Hematopoietic multipotent progenitor cell treated with erythropoietin and hydrocortisone succinate and interleukin-3 and kit ligand, for 17 days (in vitro differentiated cells): ENCODE data around the gene HSP90B1.

Source experiments
- DNase-seq: peaks from one replicate; pipeline ENCODE4 v3.0.0-alpha.2; 2015; ENCODE audit warnings: low spot score

Gene HSP90B1

GRCh38 chr12:103975368-103975767 is 45.2 kb downstream of the HSP90B1 start:
- DNase-seq: peak; percentile 45

- DNase-seq: no peak
Observed at GRCh38 chr12:103978384-103978982, 48.3 kb downstream of the HSP90B1 start.

- DNase-seq: no peak
Observed at GRCh38 chr12:103986829-103987228, 56.6 kb downstream of the HSP90B1 start.

GRCh38 chr12:103994235-103994634 is 64.0 kb downstream of the HSP90B1 start:
- DNase-seq: no peak

GRCh38 chr12:103996595-103996994 is 66.4 kb downstream of the HSP90B1 start:
- DNase-seq: no peak

- DNase-seq: no peak
Observed at GRCh38 chr12:103997286-103997900, 67.2 kb downstream of the HSP90B1 start.
